GM12878 (cell line): ENCODE results near the gene TPI1. TPM values are rescaled to one million over a fixed set of nuclear protein-coding genes. Genes with fewer than 3 reads are reported as not detected.

Source experiments
- CBX3 ChIP-seq: fragments of 200-600 bp; sonication (generic); IDR thresholded peaks from 2 replicates; pipeline ENCODE4 v1.6.1; 2016; ENCODE audit warnings: low read depth, borderline replicate concordance
- DPF2 ChIP-seq: fragments of 450-650 bp; IDR thresholded peaks from 2 replicates; pipeline ENCODE4 v1.6.1; 2017; ENCODE audit warnings: mild to moderate bottlenecking
- EZH2 ChIP-seq: IDR thresholded peaks from 2 replicates; pipeline ENCODE4 v1.6.1; 2012; ENCODE audit warnings: low read depth, mild to moderate bottlenecking, control low read depth, inconsistent platforms, low read length, borderline replicate concordance; ENCODE audit not compliant: control insufficient read depth
- FOXM1 ChIP-seq: IDR thresholded peaks from 2 replicates; pipeline ENCODE4 v1.6.1; 2012; ENCODE audit warnings: low read depth, mild to moderate bottlenecking, inconsistent platforms, low read length, moderate library complexity
- MEF2A ChIP-seq: IDR thresholded peaks from 2 replicates; pipeline ENCODE4 v1.6.1; 2011; ENCODE audit warnings: low read depth, mild to moderate bottlenecking, low read length, moderate library complexity; ENCODE audit not compliant: insufficient read depth
- MYB ChIP-seq: fragments of 150-350 bp; IDR thresholded peaks from 2 replicates; pipeline ENCODE4 v1.6.1; 2014; ENCODE audit warnings: mild to moderate bottlenecking, low read depth, low read length, borderline replicate concordance
- NFXL1 ChIP-seq: fragments of 450-650 bp; IDR thresholded peaks from 2 replicates; pipeline ENCODE4 v1.6.1; 2017; ENCODE audit warnings: antibody characterized with exemption, mild to moderate bottlenecking, borderline replicate concordance
- TARDBP ChIP-seq: IDR thresholded peaks from 2 replicates; pipeline ENCODE4 v1.6.1; 2016; ENCODE audit warnings: borderline replicate concordance
- YBX1 ChIP-seq: fragments of 450-650 bp; IDR thresholded peaks from 2 replicates; pipeline ENCODE4 v1.6.1; 2016; ENCODE audit warnings: antibody characterized with exemption
- ZZZ3 ChIP-seq: IDR thresholded peaks from 2 replicates; pipeline ENCODE4 v1.6.1; 2011; ENCODE audit warnings: low read depth; ENCODE audit not compliant: control insufficient read depth, insufficient read length
- polyA plus RNA-seq, 11 experiments: library from polyadenylated mRNA; depleted of rRNA in 4 of 11; unstranded in 6 of 11; stranded (reverse) in 5 of 11; fragments of >200 nt; fragmentation: Nextera tagmentation in 4 of 11; fragmentation: Illumina TruSeq in 1 of 11; extraction: Ambion mirVana in 4 of 11; extraction: Trizol in 1 of 11; gene quantifications; 1 replicate in 1 of 11; 2 replicates in 10 of 11; pipeline versions ENCODE4 v1.2.1 to v1.2.3, GENCODE V29; 2011 to 2016; ENCODE audit warnings: inconsistent platforms in 2 of 11, missing spikeins in 2 of 11, low read depth in 1 of 11
- total RNA-seq, 4 experiments: library from RNA; depleted of rRNA in 3 of 4; stranded (reverse); fragments of >200 nt in 3 of 4; fragmentation: Illumina TruSeq in 1 of 4; extraction: Trizol in 1 of 4; gene quantifications; 2 replicates each; pipeline versions ENCODE4 v1.2.1 to v1.2.3, GENCODE V29; 2013 to 2021
- TF ChIP-seq, protein P1 (sequence below): fragments of 450-650 bp; IDR thresholded peaks from 2 replicates; pipeline ENCODE4 v1.6.1; 2017; ENCODE audit warnings: mild to moderate bottlenecking, moderate library complexity
- TF ChIP-seq, protein P2 (sequence below): IDR thresholded peaks from 2 replicates; pipeline ENCODE4 v1.6.1; 2012; ENCODE audit warnings: low read depth, low read length, improper control_type of control experiment

TPI1 gene
- total and polyA plus RNA-seq, 10 of the 15 experiments (the other 5 are each of a cell fraction or from before 2014, with no cell fraction given), result 916 to 7,349 (median 1,677) TPM

DNA sequence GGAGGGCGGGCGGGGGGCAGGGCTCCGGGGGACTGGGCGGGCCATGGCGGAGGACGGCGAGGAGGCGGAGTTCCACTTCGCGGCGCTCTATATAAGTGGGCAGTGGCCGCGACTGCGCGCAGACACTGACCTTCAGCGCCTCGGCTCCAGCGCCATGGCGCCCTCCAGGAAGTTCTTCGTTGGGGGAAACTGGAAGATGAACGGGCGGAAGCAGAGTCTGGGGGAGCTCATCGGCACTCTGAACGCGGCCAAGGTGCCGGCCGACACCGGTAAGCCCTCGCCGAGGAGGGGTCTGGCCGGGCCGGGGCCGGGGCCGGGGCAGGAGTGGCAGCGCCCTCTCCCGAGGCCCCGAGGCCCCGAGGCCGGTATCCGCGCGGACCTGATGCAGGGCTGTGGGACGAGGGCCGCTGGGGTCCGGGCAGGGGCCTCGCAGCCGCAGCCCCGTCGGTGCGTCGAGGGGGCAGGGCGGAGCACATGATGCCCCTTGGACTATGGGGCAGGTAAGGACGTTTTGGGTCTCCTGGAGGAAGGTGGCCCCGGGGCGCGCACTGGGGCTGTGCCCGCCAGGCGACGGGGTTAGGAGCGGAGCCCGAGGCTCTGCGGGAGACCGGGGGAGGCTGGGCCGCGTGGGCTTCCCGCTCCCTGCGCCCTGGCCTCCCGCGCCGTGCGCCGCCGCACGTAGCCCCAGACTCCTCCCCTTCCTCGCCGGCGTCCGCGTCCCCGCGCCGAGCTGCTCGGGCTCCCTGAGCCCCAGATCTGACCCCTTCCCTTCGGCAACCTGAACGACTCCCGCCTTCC is at the start of gene TPI1 (continued):
- TF ChIP-seq, protein P1, sequence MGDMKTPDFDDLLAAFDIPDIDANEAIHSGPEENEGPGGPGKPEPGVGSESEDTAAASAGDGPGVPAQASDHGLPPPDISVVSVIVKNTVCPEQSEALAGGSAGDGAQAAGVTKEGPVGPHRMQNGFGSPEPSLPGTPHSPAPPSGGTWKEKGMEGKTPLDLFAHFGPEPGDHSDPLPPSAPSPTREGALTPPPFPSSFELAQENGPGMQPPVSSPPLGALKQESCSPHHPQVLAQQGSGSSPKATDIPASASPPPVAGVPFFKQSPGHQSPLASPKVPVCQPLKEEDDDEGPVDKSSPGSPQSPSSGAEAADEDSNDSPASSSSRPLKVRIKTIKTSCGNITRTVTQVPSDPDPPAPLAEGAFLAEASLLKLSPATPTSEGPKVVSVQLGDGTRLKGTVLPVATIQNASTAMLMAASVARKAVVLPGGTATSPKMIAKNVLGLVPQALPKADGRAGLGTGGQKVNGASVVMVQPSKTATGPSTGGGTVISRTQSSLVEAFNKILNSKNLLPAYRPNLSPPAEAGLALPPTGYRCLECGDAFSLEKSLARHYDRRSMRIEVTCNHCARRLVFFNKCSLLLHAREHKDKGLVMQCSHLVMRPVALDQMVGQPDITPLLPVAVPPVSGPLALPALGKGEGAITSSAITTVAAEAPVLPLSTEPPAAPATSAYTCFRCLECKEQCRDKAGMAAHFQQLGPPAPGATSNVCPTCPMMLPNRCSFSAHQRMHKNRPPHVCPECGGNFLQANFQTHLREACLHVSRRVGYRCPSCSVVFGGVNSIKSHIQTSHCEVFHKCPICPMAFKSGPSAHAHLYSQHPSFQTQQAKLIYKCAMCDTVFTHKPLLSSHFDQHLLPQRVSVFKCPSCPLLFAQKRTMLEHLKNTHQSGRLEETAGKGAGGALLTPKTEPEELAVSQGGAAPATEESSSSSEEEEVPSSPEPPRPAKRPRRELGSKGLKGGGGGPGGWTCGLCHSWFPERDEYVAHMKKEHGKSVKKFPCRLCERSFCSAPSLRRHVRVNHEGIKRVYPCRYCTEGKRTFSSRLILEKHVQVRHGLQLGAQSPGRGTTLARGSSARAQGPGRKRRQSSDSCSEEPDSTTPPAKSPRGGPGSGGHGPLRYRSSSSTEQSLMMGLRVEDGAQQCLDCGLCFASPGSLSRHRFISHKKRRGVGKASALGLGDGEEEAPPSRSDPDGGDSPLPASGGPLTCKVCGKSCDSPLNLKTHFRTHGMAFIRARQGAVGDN, result peak; percentile 73
- TF ChIP-seq YBX1 (no peak), DPF2 (peak; percentile 60; the same call in 1 of the 2 replicates), CBX3 (no peak), EZH2 (no peak), MEF2A (no peak), ZZZ3 (no peak), MYB (no peak), NFXL1 (no peak), TARDBP (no peak), FOXM1 (no peak)
- TF ChIP-seq, protein P2, sequence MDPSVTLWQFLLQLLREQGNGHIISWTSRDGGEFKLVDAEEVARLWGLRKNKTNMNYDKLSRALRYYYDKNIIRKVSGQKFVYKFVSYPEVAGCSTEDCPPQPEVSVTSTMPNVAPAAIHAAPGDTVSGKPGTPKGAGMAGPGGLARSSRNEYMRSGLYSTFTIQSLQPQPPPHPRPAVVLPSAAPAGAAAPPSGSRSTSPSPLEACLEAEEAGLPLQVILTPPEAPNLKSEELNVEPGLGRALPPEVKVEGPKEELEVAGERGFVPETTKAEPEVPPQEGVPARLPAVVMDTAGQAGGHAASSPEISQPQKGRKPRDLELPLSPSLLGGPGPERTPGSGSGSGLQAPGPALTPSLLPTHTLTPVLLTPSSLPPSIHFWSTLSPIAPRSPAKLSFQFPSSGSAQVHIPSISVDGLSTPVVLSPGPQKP, result no peak
